Gastroesophageal sphincter (tissue), 3 donors: ENCODE results near the gene TSPEAR.

Source experiments
- POLR2AphosphoS5 ChIP-seq: sonication (generic); formaldehyde crosslinking; IDR thresholded peaks from one replicate; pipeline ENCODE4 v1.6.1; 2017; ENCODE audit warnings: antibody characterized with exemption
- TF ChIP-seq, protein P1 (sequence below), 4 experiments: fragments of 200-600 bp in 2 of 4; fragments of 450-650 bp in 2 of 4; sonication (generic) in 1 of 4; IDR thresholded peaks; one replicate each; pipeline ENCODE4 v1.5.1; 2017 to 2019; ENCODE audit warnings: antibody characterized with exemption in 4 of 4, mild to moderate bottlenecking in 2 of 4, moderate library complexity in 2 of 4

- no peak for TF ChIP-seq POLR2AphosphoS5
- TF ChIP-seq, protein P1, sequence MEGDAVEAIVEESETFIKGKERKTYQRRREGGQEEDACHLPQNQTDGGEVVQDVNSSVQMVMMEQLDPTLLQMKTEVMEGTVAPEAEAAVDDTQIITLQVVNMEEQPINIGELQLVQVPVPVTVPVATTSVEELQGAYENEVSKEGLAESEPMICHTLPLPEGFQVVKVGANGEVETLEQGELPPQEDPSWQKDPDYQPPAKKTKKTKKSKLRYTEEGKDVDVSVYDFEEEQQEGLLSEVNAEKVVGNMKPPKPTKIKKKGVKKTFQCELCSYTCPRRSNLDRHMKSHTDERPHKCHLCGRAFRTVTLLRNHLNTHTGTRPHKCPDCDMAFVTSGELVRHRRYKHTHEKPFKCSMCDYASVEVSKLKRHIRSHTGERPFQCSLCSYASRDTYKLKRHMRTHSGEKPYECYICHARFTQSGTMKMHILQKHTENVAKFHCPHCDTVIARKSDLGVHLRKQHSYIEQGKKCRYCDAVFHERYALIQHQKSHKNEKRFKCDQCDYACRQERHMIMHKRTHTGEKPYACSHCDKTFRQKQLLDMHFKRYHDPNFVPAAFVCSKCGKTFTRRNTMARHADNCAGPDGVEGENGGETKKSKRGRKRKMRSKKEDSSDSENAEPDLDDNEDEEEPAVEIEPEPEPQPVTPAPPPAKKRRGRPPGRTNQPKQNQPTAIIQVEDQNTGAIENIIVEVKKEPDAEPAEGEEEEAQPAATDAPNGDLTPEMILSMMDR (IDR thresholded peaks at IDR 0.05) = no peak
Measured at GRCh38 chr21:44458971-44459711, 252.2 kb downstream of the TSPEAR start.
